Astrocyte of the cerebellum (primary cell): ENCODE data around the gene TXNDC17.
"Not testable (repeated sequence)": the region's sequence is repeated elsewhere in the genome, so short reads cannot be mapped to it uniquely, and the experiment has no call there.

Experiments used
- DNase-seq: peaks from one replicate; pipeline ENCODE4 v3.0.0-alpha.2; 2011; ENCODE audit warnings: low read depth
- H3K4me3 ChIP-seq: 2 replicates; pipeline ENCODE4 v1.5.1; 2011; ENCODE audit warnings: mild to moderate bottlenecking, low read depth, low read length, moderate library complexity
- CTCF ChIP-seq: IDR thresholded peaks from 2 replicates; pipeline ENCODE4 v1.5.1; 2012; ENCODE audit warnings: low read length, low read depth, moderate library complexity, mild to moderate bottlenecking; ENCODE audit errors: missing control alignments
- in situ Hi-C: cut with HindIII; loops from 2 replicates; pipeline ENCODE4 v1.10.0; 2017; ENCODE audit warnings: low sequenced_read_pairs

Gene TXNDC17

DNA sequence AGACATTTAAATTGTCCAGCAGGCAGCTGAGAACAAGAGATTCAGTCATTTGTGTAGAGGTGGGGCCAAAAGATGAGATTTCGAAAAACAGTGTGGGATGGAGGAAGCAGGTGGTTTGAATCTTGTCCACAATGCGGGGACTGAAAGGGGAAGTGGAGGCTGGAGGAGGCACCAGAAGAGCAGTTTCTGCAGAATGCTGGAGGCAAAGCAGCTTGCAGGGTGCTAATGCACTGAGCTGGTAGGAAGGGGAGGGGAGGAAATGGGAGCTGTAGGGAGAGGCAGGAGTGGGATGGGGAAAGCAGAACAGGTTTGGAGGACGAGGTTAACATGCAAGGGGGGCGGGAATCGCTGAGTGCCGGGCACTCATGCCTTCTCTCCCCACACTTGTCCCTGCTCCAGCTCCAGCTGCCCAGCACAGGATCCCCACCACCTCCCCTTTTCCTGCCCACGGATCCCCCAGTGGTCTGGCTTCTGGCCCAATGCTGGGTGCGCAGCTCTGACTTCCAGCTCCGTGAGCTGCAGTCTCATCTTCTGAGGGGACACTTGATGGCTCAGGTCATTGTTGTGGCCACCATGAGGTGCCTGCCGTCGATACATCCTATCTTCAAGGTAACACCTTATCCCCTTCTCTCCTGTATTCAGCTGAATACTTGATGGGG is 20.1 kb downstream of the TXNDC17 start:
- no peak for TF ChIP-seq CTCF
- in situ Hi-C loops = no loop called here
- H3K4me3 ChIP-seq = no peak overlapping the region
- DNase-seq = no peak

DNA sequence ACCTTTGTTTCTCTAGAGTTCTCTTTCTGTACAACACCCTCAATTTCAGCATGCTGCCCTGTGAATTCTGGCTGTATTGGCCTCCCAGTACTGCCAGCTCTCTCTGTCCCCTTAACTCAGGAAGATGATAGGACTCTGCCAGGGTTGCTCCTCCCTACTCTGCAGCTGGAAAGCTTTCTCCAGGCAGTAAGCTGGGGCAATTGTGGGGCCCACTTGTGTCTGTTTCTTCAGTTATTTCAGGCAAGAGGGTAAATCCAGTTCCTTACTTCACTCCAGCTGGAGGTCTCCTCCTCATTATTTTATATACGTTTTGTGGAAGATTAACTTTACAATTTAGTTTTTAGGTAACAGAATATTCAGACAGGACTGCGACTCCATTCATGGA is 20.6 kb downstream of the TXNDC17 start:
- DNase-seq = no peak
- in situ Hi-C loops = no loop called here
- TF ChIP-seq CTCF = no peak
- H3K4me3 ChIP-seq = no peak overlapping the region

DNA sequence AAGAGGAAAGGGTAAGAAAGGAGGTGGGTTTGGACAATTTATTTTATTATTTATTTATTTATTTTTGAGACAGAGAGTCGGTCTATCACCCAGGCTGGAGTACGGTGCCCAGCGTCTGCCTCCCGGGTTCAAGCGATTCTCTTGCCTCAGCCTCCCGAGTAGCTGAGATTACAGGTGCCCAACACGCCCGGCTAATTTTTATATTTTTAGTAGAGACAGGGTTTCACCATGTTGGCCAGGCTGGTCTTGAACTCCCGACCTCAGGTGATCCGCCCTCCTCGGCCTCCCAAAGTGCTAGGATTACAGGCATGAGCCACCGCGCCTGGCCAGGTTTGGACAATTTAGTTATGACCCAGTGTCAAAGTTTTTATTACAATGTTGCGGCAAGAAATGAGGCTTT is 22.3 kb downstream of the TXNDC17 start:
- DNase-seq, H3K4me3 ChIP-seq, in situ Hi-C loops: not testable (repeated sequence)

DNA sequence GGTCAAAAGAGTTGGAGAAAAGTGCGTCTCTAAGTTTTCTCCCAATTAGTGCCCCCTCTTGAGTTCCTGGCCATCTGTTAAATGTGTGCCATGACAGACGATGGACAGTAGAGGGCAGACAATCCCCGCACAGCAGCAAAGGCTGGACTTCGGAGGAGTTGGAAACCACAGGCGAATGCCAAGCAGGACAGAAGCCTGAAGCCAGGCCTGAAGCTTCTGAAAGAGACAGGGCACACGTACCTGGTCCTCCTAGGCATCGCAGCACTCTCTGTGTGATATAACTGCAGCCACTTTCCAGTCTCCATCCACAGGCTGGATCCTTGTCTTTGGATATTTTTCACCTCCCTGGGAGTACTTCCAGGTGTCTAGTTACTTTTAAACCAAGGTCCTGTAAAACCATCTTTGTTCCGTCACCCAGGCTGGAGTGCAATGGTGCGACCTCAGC is 25.2 kb downstream of the TXNDC17 start:
- TF ChIP-seq CTCF = peak; percentile 97
- in situ Hi-C loops = no loop called here
- no peak overlapping the region for H3K4me3 ChIP-seq
- DNase-seq = peak; percentile 74

DNA sequence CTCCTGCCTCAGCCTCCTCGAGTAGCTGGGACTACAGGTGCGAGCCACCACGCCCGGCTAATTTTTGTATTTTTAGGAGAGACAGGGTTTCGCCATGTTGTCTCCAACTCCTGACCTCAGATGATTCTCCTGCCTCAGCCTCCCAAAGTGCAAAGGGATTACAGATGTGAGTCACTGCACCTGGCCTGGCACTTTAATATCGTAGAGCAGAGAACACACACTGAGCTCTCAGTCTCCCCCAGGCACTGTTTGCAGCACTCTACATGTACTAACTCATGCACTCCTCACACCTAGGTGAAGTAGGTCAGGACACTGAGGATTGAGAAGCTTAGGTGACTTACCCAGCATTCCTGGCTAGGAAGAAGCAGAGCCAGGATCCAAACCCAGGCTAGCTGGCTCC is 25.7 kb downstream of the TXNDC17 start:
- TF ChIP-seq CTCF = no peak
- DNase-seq = no peak
- in situ Hi-C loops = no loop called here
- no peak overlapping the region for H3K4me3 ChIP-seq

DNA sequence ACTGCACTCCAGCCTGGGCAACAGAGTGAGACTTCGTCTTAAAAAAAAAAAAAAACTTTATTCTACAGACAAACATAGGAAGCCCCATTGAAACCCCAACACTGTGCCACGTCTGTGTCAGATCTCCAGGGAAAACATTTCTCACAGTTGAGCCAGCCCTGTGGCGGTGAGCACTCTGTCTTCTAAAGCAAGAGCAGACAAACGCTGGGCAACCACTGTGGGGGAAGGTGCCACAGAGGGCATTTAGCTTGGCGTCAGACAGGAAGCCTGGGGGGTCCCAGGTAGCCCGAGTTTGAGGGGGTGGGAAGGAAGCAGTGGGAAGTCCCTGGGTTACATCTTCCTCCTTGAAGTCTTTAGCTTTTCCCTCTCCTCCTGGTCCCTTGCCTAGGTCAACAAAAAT is 26.7 kb downstream of the TXNDC17 start:
- DNase-seq = no peak
- no peak for TF ChIP-seq CTCF
- H3K4me3 ChIP-seq = no peak overlapping the region
- in situ Hi-C loops = no loop called here

GRCh38 chr17:6668219-6668618 is 27.4 kb downstream of the TXNDC17 start:
- H3K4me3 ChIP-seq = no peak overlapping the region
- in situ Hi-C loops = no loop called here
- TF ChIP-seq CTCF = no peak
- DNase-seq = no peak
